ENCODE measurements around the gene LMO7.

DNA sequence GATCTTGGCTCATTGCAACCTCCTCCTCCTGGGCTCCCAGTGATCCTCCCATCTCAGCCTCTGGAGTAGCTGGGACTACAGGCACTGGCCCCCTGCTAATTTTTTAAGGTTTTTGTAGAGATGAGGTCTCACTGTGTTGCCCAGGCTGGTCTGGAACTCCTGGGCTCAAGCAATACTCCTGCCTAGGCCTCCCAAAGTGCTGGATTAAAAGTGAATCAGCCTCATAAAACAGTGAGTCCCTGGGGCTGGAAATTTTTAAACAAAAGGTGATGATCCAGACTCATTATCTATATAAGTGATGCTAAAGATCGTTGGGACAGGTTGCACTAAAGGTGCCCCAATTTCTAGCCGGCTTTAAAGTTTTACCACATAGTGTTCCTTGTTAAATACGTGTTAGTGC lies 112.7 kb downstream of the LMO7 start:
- no peak for TF ChIP-seq POLR2AphosphoS5 (IDR thresholded peaks at IDR 0.05)
- TF ChIP-seq, protein P1, sequence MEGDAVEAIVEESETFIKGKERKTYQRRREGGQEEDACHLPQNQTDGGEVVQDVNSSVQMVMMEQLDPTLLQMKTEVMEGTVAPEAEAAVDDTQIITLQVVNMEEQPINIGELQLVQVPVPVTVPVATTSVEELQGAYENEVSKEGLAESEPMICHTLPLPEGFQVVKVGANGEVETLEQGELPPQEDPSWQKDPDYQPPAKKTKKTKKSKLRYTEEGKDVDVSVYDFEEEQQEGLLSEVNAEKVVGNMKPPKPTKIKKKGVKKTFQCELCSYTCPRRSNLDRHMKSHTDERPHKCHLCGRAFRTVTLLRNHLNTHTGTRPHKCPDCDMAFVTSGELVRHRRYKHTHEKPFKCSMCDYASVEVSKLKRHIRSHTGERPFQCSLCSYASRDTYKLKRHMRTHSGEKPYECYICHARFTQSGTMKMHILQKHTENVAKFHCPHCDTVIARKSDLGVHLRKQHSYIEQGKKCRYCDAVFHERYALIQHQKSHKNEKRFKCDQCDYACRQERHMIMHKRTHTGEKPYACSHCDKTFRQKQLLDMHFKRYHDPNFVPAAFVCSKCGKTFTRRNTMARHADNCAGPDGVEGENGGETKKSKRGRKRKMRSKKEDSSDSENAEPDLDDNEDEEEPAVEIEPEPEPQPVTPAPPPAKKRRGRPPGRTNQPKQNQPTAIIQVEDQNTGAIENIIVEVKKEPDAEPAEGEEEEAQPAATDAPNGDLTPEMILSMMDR (IDR thresholded peaks at IDR 0.05) = no peak
- TF ChIP-seq POLR2A (IDR thresholded peaks at IDR 0.05) = no peak

Data from breast epithelium (tissue), 3 donors.